HG02870 (cell line): ENCODE measurements around the gene YIPF1.
A peak's percentile ranks its signal among the peaks of the same experiment; 100 is the strongest.

Source experiments
- ATAC-seq: cut with Tn5 transposase; IDR thresholded peaks from one replicate; pipeline ENCODE4 v1.9.1; 2021; ENCODE audit warnings: mild to moderate bottlenecking, moderate library complexity; ENCODE audit not compliant: unreplicated experiment

YIPF1 gene

GRCh38 chr1:53889304-53890298 is at the start of gene YIPF1:
Gene YIPF1 (minus strand): TSS chr1:53889797. CDS start chr1:53888937, 860 bp downstream.
- peak; percentile 75 for ATAC-seq

GRCh38 chr1:53938136-53938830 is 48.7 kb upstream of the YIPF1 start:
- ATAC-seq: no peak

GRCh38 chr1:53936430-53936829 is 46.8 kb upstream of the YIPF1 start:
- ATAC-seq: no peak

GRCh38 chr1:53934170-53934765 is 44.7 kb upstream of the YIPF1 start:
- ATAC-seq: no peak

GRCh38 chr1:53931523-53931922 is 41.9 kb upstream of the YIPF1 start:
- ATAC-seq: no peak

GRCh38 chr1:53930932-53931331 is 41.3 kb upstream of the YIPF1 start:
- ATAC-seq: no peak

- no peak for ATAC-seq
These were observed 39.8 kb upstream of the YIPF1 start for GRCh38 chr1:53929246-53929960.

- ATAC-seq: no peak
These were observed 37.8 kb upstream of the YIPF1 start for GRCh38 chr1:53927376-53927881.

- no peak for ATAC-seq
These were observed 30.1 kb upstream of the YIPF1 start for GRCh38 chr1:53919675-53920066.

GRCh38 chr1:53918343-53918742 is 28.7 kb upstream of the YIPF1 start:
- ATAC-seq: no peak

GRCh38 chr1:53913352-53914033 is 23.9 kb upstream of the YIPF1 start:
- no peak for ATAC-seq

- ATAC-seq: no peak
These were observed 21.8 kb upstream of the YIPF1 start for GRCh38 chr1:53911442-53911841.

GRCh38 chr1:53909946-53910345 is 20.3 kb upstream of the YIPF1 start:
- no peak for ATAC-seq

GRCh38 chr1:53906121-53906520 is 16.5 kb upstream of the YIPF1 start:
- ATAC-seq: no peak

GRCh38 chr1:53905509-53905908 is 15.9 kb upstream of the YIPF1 start:
- no peak for ATAC-seq

GRCh38 chr1:53902235-53903138 is 12.9 kb upstream of the YIPF1 start:
- ATAC-seq: no peak

- no peak for ATAC-seq
These were observed 10.1 kb upstream of the YIPF1 start for GRCh38 chr1:53899708-53900107.

GRCh38 chr1:53899206-53899628 is 9.6 kb upstream of the YIPF1 start:
- ATAC-seq: no peak

GRCh38 chr1:53896635-53897229 is 7.1 kb upstream of the YIPF1 start:
- no peak for ATAC-seq
